Esophagus muscularis mucosa (tissue), 4 donors: ENCODE measurements around the gene DNAH11. TPM values are rescaled to one million over a fixed set of nuclear protein-coding genes. Genes with fewer than 3 reads are reported as not detected.
A peak's percentile ranks its signal among the peaks of the same experiment; 100 is the strongest.

Experiments used
- DNase-seq: peaks from one replicate; pipeline ENCODE4 v3.0.0-alpha.2; 2017; ENCODE audit errors: extremely low spot score
- H3K27ac ChIP-seq, 4 donors: fragments of 200-600 bp; sonication (generic); replicated peaks in 1 of 4; 1 replicate in 3 of 4; 2 replicates in 1 of 4; pipeline ENCODE4 v1.5.1; 2016 to 2019; ENCODE audit warnings: mild to moderate bottlenecking in 1 of 4
- H3K27me3 ChIP-seq, 4 donors: fragments of 200-600 bp; sonication (generic); one replicate each; pipeline versions ENCODE4 v1.5.1 to v1.6.0; 2016 to 2019
- H3K36me3 ChIP-seq, 4 donors: fragments of 200-600 bp; sonication (generic); one replicate each; pipeline ENCODE4 v1.5.1; 2016 to 2019
- H3K4me1 ChIP-seq, 4 donors: fragments of 200-600 bp; sonication (generic); one replicate each; pipeline ENCODE4 v1.5.1; 2016 to 2019
- H3K4me3 ChIP-seq, 4 donors: fragments of 200-600 bp; sonication (generic); 1 replicate in 2 of 4; 2 replicates in 2 of 4; pipeline ENCODE4 v1.5.1; 2016 to 2019; ENCODE audit warnings: mild to moderate bottlenecking in 4 of 4, moderate library complexity in 1 of 4
- H3K9me3 ChIP-seq, 4 donors: fragments of 200-600 bp; sonication (generic); 1 replicate in 3 of 4; 2 replicates in 1 of 4; pipeline ENCODE4 v1.5.1; 2016 to 2019
- EP300 ChIP-seq: sonication (generic); formaldehyde crosslinking; IDR thresholded peaks from one replicate; pipeline ENCODE4 v1.6.1; 2017; ENCODE audit warnings: antibody characterized with exemption
- POLR2A ChIP-seq: fragments of 450-650 bp; IDR thresholded peaks from one replicate; pipeline ENCODE4 v1.6.1; 2017; ENCODE audit warnings: antibody characterized with exemption, moderate library complexity, mild to moderate bottlenecking, low read depth
- POLR2AphosphoS5 ChIP-seq, 2 donors: sonication (generic); formaldehyde crosslinking; IDR thresholded peaks; one replicate each; pipeline ENCODE4 v1.6.1; 2017; ENCODE audit warnings: antibody characterized with exemption in 2 of 2
- WGBS: methylation state at CpG from one replicate; pipeline ENCODE4 v1.1.5; 2018; 5-methylcytosine and 5-hydroxymethylcytosine counted together
- intact Hi-C: fragments of 100-400 bp; cut with DNase I; formaldehyde crosslinking; loops from one replicate; pipeline ENCODE4 v1.15.1; 2023
- total RNA-seq, 4 donors: library from RNA; depleted of rRNA; stranded (reverse); fragments of >200 nt; gene quantifications; one replicate each; pipeline versions ENCODE4 v1.1.0 to v1.2.1, GENCODE V29; 2016
- TF ChIP-seq, protein P1 (sequence below), 3 experiments: fragments of 200-600 bp in 2 of 3; fragments of 450-650 bp in 1 of 3; sonication (generic) in 2 of 3; IDR thresholded peaks; one replicate each; pipeline ENCODE4 v1.5.1; 2017 to 2019; ENCODE audit warnings: antibody characterized with exemption in 3 of 3, mild to moderate bottlenecking in 2 of 3, moderate library complexity in 1 of 3

DNAH11 gene
- total RNA-seq, 4 donors from 2014 or later = 8.7 to 16.6 (median 13.1) TPM

DNA sequence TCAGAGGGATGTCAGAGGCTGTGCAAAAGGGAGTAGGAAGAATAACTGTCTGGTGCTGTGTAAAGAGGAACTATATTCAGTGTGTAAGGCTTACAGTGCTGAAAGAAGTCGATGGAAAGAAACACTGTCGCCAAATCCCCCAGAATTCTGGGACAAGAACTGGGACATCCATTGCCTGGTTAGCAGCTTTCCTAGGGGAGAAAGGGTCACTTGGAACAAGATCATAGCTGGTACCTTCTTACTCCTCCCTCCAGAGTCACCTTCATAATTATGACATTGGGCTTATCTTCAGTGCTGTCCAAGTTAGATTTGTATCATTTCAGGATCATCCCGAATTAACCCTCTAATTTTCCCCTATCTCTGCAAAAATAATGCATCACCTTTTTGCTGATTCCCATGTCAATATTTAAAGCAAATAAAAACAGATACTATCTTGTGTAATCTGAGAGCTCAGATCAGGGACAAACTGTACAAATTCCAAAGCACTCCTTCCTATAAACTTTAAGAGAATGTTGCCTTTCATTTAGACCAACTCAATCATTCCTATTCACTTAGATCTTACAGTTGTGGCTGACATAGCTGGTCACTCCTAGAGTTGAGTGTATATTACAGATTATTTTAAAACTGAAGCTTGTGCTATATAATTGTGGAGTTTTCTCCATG lies 96.5 kb downstream of the DNAH11 start:
- no peak for DNase-seq
- 85% methylated on average over 3 of the region's 3 CpGs for WGBS
- Histone ChIP-seq H3K27me3 (no peaks in the 10 kb centered on the region), H3K9me3 (no peaks in the 10 kb centered on the region), H3K4me3 (no peak overlapping the region), H3K27ac (no peak overlapping the region), H3K4me1 (no peaks in the 10 kb centered on the region), H3K36me3 (peaks cover 0 to 11% (median 0%) of the 10 kb centered on the region in 4 donors)
- TF ChIP-seq POLR2A = no peak
- TF ChIP-seq EP300 = no peak
- TF ChIP-seq, protein P1, sequence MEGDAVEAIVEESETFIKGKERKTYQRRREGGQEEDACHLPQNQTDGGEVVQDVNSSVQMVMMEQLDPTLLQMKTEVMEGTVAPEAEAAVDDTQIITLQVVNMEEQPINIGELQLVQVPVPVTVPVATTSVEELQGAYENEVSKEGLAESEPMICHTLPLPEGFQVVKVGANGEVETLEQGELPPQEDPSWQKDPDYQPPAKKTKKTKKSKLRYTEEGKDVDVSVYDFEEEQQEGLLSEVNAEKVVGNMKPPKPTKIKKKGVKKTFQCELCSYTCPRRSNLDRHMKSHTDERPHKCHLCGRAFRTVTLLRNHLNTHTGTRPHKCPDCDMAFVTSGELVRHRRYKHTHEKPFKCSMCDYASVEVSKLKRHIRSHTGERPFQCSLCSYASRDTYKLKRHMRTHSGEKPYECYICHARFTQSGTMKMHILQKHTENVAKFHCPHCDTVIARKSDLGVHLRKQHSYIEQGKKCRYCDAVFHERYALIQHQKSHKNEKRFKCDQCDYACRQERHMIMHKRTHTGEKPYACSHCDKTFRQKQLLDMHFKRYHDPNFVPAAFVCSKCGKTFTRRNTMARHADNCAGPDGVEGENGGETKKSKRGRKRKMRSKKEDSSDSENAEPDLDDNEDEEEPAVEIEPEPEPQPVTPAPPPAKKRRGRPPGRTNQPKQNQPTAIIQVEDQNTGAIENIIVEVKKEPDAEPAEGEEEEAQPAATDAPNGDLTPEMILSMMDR (IDR thresholded peaks at IDR 0.05) = no peak
- no peak for TF ChIP-seq POLR2AphosphoS5 (IDR thresholded peaks at IDR 0.05)
- intact Hi-C loops = no loop called here

DNA sequence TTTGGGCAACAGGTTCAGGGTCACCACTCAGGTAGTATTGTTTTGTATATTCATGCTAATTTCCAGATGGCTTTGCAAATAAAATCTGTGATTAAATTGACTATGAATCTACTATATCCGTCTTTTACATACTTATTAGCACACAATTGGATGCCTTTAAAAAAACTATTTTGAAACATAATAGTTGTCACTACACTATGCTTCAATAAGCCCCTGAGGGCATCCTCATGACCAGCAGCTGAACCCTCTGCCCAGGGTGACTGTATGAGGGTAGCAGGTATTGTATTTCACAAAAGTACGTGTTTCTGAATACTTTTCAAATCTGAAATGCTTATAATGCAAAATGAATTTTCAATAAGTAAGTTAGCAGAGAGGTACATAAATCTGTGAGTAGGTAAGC lies 97.3 kb downstream of the DNAH11 start:
- 70% methylated on average over 2 of the region's 2 CpGs for WGBS
- peak; percentile 42 for DNase-seq
- no peak for TF ChIP-seq EP300
- TF ChIP-seq, protein P1 (IDR thresholded peaks at IDR 0.05) = no peak
- TF ChIP-seq POLR2AphosphoS5 (IDR thresholded peaks at IDR 0.05) = no peak
- no peak for TF ChIP-seq POLR2A
- intact Hi-C loops = no loop called here
- no peak overlapping the region for H3K4me3 ChIP-seq
- H3K9me3 ChIP-seq = no peaks in the 10 kb centered on the region
- no peaks in the 10 kb centered on the region for H3K27me3 ChIP-seq
- peaks cover 0 to 11% (median 0%) of the 10 kb centered on the region in 4 donors for H3K36me3 ChIP-seq
- H3K27ac ChIP-seq = no peak overlapping the region
- H3K4me1 ChIP-seq = no peaks in the 10 kb centered on the region

DNA sequence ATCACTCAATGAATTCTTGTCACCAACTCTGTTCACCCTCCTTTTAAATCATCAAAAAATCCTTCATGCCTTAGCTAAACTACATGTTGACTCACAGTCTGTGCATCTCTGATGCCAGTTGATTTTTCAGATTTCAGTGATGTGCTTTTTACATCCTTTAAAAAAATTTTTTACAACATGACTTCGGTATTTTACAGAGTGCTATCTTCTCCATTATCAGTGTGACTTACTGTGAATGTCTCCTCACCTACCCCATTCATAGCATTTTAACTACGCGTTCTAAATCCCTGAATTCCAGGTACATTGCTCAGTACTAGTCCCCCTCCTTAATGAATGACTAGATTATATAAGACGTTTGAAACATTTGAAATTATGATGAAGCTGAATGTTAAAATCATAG lies 98.7 kb downstream of the DNAH11 start:
- DNase-seq = no peak
- no peak overlapping the region for H3K27ac ChIP-seq
- intact Hi-C loops = no loop called here
- no peaks in the 10 kb centered on the region for H3K4me1 ChIP-seq
- peaks cover 0 to 11% (median 0%) of the 10 kb centered on the region in 4 donors for H3K36me3 ChIP-seq
- WGBS = 87% methylated on average over 4 of the region's 4 CpGs
- no peak overlapping the region for H3K4me3 ChIP-seq
- TF ChIP-seq POLR2A (no peak), POLR2AphosphoS5 (IDR thresholded peaks at IDR 0.05) (no peak)
- TF ChIP-seq, protein P1 (IDR thresholded peaks at IDR 0.05) = no peak
- no peaks in the 10 kb centered on the region for H3K27me3 ChIP-seq
- no peaks in the 10 kb centered on the region for H3K9me3 ChIP-seq

DNA sequence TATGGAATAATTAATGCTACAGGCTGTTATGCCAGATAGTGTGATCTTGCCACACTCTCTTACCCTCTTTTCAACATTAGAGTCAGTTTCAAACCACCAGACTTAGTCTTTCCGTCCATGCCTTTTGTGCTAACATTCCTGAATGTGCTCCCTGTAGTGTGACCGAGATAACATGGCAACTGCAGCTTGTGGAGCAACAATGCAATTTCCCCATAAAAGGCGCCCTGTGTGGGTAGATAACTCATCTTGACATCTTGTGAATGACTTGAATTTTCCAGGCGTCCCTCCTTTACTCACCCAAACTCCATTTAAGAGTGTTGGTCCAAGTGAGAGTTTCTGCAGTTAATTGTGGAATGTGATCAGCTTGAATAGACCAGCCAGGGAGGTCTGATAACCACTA lies 99.6 kb downstream of the DNAH11 start:
- intact Hi-C loops = no loop called here
- no peak overlapping the region for H3K4me3 ChIP-seq
- peaks cover 0 to 11% (median 0%) of the 10 kb centered on the region in 4 donors for H3K36me3 ChIP-seq
- DNase-seq = no peak
- TF ChIP-seq POLR2A (no peak), EP300 (no peak), POLR2AphosphoS5 (IDR thresholded peaks at IDR 0.05) (no peak)
- TF ChIP-seq, protein P1 (IDR thresholded peaks at IDR 0.05) = no peak
- H3K27me3 ChIP-seq = no peaks in the 10 kb centered on the region
- 72% methylated on average over 4 of the region's 4 CpGs for WGBS
- H3K27ac ChIP-seq = no peak overlapping the region
- H3K4me1 ChIP-seq = no peaks in the 10 kb centered on the region
- no peaks in the 10 kb centered on the region for H3K9me3 ChIP-seq

DNA sequence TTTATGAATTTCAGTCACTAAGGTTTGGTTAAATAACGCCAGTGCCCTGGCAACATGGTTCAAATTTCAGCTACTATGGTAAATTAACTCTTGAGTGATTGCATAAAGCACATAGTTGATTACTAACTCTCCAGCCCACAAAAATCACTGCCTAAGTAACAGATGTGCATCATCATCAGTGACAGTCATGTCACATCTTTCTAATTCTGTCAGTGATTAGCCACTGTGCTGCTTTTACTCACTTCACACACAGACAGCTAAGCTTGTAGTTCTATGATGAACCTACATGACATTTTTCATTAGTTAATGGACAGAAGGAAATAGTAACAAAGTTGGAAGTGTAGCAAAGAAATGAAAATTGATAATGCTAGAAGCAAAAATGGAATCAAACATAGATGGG lies 108.9 kb downstream of the DNAH11 start:
- no peak for TF ChIP-seq POLR2A
- no peak for TF ChIP-seq POLR2AphosphoS5 (IDR thresholded peaks at IDR 0.05)
- TF ChIP-seq, protein P1 (IDR thresholded peaks at IDR 0.05) = no peak
- no peak for TF ChIP-seq EP300

More for the DNA sequence above, 108.9 kb downstream of the DNAH11 start:
- Histone ChIP-seq H3K27ac (no peak overlapping the region), H3K36me3 (no peaks in the 10 kb centered on the region), H3K4me1 (no peaks in the 10 kb centered on the region), H3K4me3 (no peak overlapping the region), H3K27me3 (no peaks in the 10 kb centered on the region), H3K9me3 (no peaks in the 10 kb centered on the region)
- WGBS = 33% methylated on average over 1 of the region's 1 CpG
- DNase-seq = no peak
- intact Hi-C loops = no loop called here
